ENCODE data around the gene CYGB. TPM values are rescaled to one million over a fixed set of nuclear protein-coding genes. Genes with fewer than 3 reads are reported as not detected.
A peak's percentile ranks its signal among the peaks of the same experiment; 100 is the strongest.

Gene CYGB
- total and polyA plus RNA-seq, 2 of the 13 experiments (the other 11 are each of a cell fraction or from before 2014, with no cell fraction given), result 18.9 to 27.1 TPM

DNA sequence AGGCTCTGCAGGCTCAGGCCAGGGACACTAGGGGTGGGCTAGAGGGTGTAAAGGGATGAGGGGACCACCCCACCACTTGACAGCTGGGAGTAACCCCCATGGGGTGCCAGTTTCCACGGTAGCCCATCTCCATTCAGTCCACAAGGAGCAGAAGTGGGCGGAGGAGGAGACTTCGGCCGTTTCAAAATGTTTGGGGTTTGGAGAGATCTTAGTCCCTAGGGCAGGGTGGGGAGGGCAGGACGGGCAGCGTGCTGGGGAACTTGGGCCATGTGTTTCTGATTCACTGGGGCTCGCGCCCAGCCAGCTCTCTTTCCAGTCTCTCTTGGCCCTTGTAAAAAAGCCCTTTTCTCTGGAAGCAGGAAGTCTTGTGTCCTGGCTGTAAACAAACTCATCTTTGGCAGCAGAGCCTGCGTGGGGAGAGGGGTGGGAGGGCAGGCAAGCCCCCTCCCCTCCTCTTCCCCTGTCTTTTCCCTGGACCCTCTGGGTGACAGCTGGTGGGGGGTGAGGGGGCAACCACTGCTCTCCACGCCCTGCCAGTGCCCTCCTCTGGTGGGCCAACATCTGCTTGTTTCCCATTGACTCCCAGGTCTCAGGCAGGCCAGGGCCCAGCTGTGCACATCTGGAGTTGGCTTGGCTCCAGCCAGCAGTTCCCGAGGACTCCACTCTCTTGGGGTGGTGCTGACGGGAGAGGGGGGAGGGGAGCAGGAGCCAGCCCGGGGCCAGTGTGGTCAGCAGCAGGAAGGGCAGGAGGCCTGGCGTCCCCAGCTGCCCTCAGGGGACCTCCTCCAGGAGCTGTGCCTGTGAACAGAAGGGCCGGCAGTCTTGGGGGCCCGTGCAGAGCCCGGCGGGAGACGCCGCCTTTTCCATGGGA, 8.1 kb downstream of the CYGB start (continued):
- TF ChIP-seq, protein P1, sequence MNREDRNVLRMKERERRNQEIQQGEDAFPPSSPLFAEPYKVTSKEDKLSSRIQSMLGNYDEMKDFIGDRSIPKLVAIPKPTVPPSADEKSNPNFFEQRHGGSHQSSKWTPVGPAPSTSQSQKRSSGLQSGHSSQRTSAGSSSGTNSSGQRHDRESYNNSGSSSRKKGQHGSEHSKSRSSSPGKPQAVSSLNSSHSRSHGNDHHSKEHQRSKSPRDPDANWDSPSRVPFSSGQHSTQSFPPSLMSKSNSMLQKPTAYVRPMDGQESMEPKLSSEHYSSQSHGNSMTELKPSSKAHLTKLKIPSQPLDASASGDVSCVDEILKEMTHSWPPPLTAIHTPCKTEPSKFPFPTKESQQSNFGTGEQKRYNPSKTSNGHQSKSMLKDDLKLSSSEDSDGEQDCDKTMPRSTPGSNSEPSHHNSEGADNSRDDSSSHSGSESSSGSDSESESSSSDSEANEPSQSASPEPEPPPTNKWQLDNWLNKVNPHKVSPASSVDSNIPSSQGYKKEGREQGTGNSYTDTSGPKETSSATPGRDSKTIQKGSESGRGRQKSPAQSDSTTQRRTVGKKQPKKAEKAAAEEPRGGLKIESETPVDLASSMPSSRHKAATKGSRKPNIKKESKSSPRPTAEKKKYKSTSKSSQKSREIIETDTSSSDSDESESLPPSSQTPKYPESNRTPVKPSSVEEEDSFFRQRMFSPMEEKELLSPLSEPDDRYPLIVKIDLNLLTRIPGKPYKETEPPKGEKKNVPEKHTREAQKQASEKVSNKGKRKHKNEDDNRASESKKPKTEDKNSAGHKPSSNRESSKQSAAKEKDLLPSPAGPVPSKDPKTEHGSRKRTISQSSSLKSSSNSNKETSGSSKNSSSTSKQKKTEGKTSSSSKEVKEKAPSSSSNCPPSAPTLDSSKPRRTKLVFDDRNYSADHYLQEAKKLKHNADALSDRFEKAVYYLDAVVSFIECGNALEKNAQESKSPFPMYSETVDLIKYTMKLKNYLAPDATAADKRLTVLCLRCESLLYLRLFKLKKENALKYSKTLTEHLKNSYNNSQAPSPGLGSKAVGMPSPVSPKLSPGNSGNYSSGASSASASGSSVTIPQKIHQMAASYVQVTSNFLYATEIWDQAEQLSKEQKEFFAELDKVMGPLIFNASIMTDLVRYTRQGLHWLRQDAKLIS (CRISPR knock-in tag; IDR thresholded peaks at IDR 0.05), result no peak
- no peak for TF ChIP-seq ZC3H4 (CRISPR knock-in tag; IDR thresholded peaks at IDR 0.05; ENCODE audit: borderline replicate concordance)

DNA sequence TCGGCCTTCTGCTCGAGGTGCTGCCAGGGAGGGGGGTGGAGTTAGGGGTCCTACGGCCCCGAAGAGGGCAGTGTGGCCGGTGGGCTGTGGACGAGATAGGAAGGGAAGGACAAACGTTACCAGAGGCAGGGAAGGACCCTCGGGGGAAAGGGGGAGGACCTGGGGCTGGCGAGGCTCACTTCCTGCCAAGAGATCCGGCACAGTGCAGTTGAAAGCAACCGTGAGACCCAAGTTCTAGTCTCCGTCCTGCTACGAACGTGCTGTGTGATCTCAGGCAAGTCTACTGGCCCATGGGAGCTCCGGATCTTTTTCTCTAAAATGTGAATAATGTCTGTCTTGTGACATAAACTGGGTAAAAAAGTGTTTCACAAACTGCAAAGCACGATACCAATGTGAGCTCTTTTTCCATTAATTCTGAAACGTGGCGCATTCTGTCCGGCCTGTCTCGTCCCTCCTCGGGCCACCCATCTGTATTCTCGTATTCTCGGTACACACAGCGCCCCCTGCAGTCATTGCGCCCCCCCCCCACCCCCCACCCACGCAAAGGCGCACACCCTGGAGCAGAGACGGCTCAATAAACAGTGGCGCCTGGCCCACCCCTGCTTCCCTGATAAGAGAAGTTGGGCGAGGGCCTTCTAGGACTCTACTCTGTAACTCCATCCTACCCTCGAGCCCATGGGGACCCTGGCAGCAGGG, 8.8 kb downstream of the CYGB start:
- Histone ChIP-seq H3K4me3 (replicated peaks in 1 of 3; ENCODE audit: insufficient read depth in 1 of 3, low read depth in 2 of 3, low read length in 3 of 3) (no peak overlapping the region), H3K4me1 (ENCODE audit: insufficient read depth, low read length) (peaks cover 91% of the 10 kb centered on the region), H3K4me2 (ENCODE audit: low read depth, low read length) (peak overlapping the region; percentile 48; the same call in 1 of the 2 replicates), H3K27ac (ENCODE audit: extremely low read length, insufficient read depth, low read length) (peak overlapping the region; percentile 60), H3K36me3 (replicated peaks in 1 of 2; ENCODE audit: control insufficient read depth in 1 of 2, insufficient read depth in 2 of 2, low read length in 2 of 2) (no peaks in the 10 kb centered on the region), H3K9me3 (ENCODE audit: low read length) (no peaks in the 10 kb centered on the region), H3K27me3 (ENCODE audit: control insufficient read depth in 1 of 2, insufficient read depth in 2 of 2, low read length in 2 of 2) (no peaks in the 10 kb centered on the region), H3K79me2 (ENCODE audit: insufficient read depth, low read length) (no peaks in the 10 kb centered on the region), H4K20me1 (ENCODE audit: insufficient read depth, low read length) (no peaks in the 10 kb centered on the region), H2AFZ (ENCODE audit: low read length) (no peak overlapping the region), H3K9ac (ENCODE audit: insufficient read depth, low read depth, low read length) (0 out of 2 replicates have a peak overlapping the region, but pooled peaks have one; percentile 8)
- FAIRE-seq (no peak), ATAC-seq (no peak), DNase-seq (ENCODE audit: low spot score) (no peak)
- ChIA-PET POLR2A (interaction anchor here (2.1 to 4.0 kb wide), 3 partner anchors 23 to 30 kb away, joined by 12 to 19 read pairs (median 14); no protein-coding TSS in a partner anchor), CTCF (ENCODE audit: low intra/inter-chr PET ratio, low total read pairs) (no interaction called here)
- intact Hi-C loops (cut with micrococcal nuclease; ENCODE audit: unreplicated experiment) (no loop called here), in situ Hi-C loops (cut with HindIII; ENCODE audit: extremely low pct_ligation_motif_present, low pct_unique_long_range_greater_than_20kb) (no loop called here)
- WGBS (ENCODE audit: low lambda C conversion rate), result 82% methylated on average over 31 of the region's 31 CpGs
- BruUV-seq (replicated peaks), result TSS peak; percentile 30
- TF ChIP-seq ZNF589 (CRISPR knock-in tag; conservative IDR thresholded peaks at IDR 0.05), result no peak
- 0 out of 2 replicates have a peak, but pooled peaks have one; percentile 21 for TF ChIP-seq SPEN (CRISPR knock-in tag; IDR thresholded peaks at IDR 0.05; ENCODE audit: low read depth)
- TF ChIP-seq FOXP4 (CRISPR knock-in tag; IDR thresholded peaks at IDR 0.05), result no peak
- no peak for TF ChIP-seq CENPX (CRISPR knock-in tag; IDR thresholded peaks at IDR 0.05)
- TF ChIP-seq GATAD1 (CRISPR knock-in tag; IDR thresholded peaks at IDR 0.05), result no peak
- no peak for TF ChIP-seq ZFP41 (CRISPR knock-in tag; IDR thresholded peaks at IDR 0.05; ENCODE audit: borderline replicate concordance)
- 0 out of 2 replicates have a peak, but pooled peaks have one; percentile 36 for TF ChIP-seq AKAP8 (CRISPR knock-in tag; IDR thresholded peaks at IDR 0.05)
- no peak for TF ChIP-seq ZNF552 (CRISPR knock-in tag; IDR thresholded peaks at IDR 0.05; ENCODE audit: borderline replicate concordance)
- 0 out of 2 replicates have a peak, but pooled peaks have one; percentile 13 for TF ChIP-seq ZNF574 (CRISPR knock-in tag; IDR thresholded peaks at IDR 0.05)
